ENCODE measurements around the gene PIK3CG.

- TF ChIP-seq POLR2AphosphoS5 (IDR thresholded peaks at IDR 0.05) (no peak), EP300 (IDR thresholded peaks at IDR 0.05) (no peak), CTCF (IDR thresholded peaks at IDR 0.05) (no peak), POLR2A (IDR thresholded peaks at IDR 0.05) (no peak)
Measured at GRCh38 chr7:106817098-106817497, 48.0 kb upstream of the PIK3CG start.
